AG08395 (cell line): Measurements from ENCODE around the gene TNIP3.
A peak's percentile ranks its signal among the peaks of the same experiment; 100 is the strongest.
"Not testable (repeated sequence)": the region's sequence is repeated elsewhere in the genome, so short reads cannot be mapped to it uniquely, and the experiment has no call there.

Experiments
- DNase-seq: peaks from one replicate; pipeline ENCODE4 v3.0.0; 2012; ENCODE audit warnings: mixed read lengths, low spot score

Gene TNIP3

GRCh38 chr4:121177246-121178137, 13.4 kb upstream of the TNIP3 start:
- no peak for DNase-seq

- no peak for DNase-seq
Measured at GRCh38 chr4:121176082-121176934, 12.2 kb upstream of the TNIP3 start.

GRCh38 chr4:121171477-121171876, 7.4 kb upstream of the TNIP3 start:
- not testable (repeated sequence) for DNase-seq

- DNase-seq = no peak
Measured at GRCh38 chr4:121168446-121169281, 4.5 kb upstream of the TNIP3 start.

GRCh38 chr4:121166976-121167375, 2.9 kb upstream of the TNIP3 start:
- DNase-seq = no peak

- DNase-seq = no peak
Measured at GRCh38 chr4:121165206-121165605, 1.1 kb upstream of the TNIP3 start.

- DNase-seq = peak; percentile 43
Measured at GRCh38 chr4:121156822-121157769, 7.0 kb downstream of the TNIP3 start.

- peak; percentile 87 for DNase-seq
Measured at GRCh38 chr4:121155893-121156292, 8.2 kb downstream of the TNIP3 start.

GRCh38 chr4:121154103-121154515, 10.0 kb downstream of the TNIP3 start:
- no peak for DNase-seq

- DNase-seq = no peak
Measured at GRCh38 chr4:121151942-121152341, 12.2 kb downstream of the TNIP3 start.

GRCh38 chr4:121150486-121150885, 13.6 kb downstream of the TNIP3 start:
- no peak for DNase-seq

GRCh38 chr4:121150003-121150402, 14.1 kb downstream of the TNIP3 start:
- DNase-seq = no peak

GRCh38 chr4:121148621-121149020, 15.5 kb downstream of the TNIP3 start:
- DNase-seq = no peak

- DNase-seq = peak; percentile 65
Measured at GRCh38 chr4:121148000-121148399, 16.1 kb downstream of the TNIP3 start.

GRCh38 chr4:121146530-121146929, 17.6 kb downstream of the TNIP3 start:
- DNase-seq = no peak

GRCh38 chr4:121145430-121145829, 18.7 kb downstream of the TNIP3 start:
- no peak for DNase-seq

- no peak for DNase-seq
Measured at GRCh38 chr4:121144021-121144420, 20.1 kb downstream of the TNIP3 start.

- no peak for DNase-seq
Measured at GRCh38 chr4:121143131-121143530, 21.0 kb downstream of the TNIP3 start.

- DNase-seq = peak; percentile 75
Measured at GRCh38 chr4:121140716-121141460, 23.2 kb downstream of the TNIP3 start.
